Muscle of back (tissue), 11 donors: Measurements from ENCODE around the gene DUSP8. TPM values are rescaled to one million over a fixed set of nuclear protein-coding genes. Genes with fewer than 3 reads are reported as not detected.
A peak's percentile ranks its signal among the peaks of the same experiment; 100 is the strongest.

ENCODE experiments used
- DNase-seq, 3 donors: peaks; one replicate each; pipeline versions ENCODE4 v3.0.0 to v3.0.0-alpha.2; 2013
- polyA plus RNA-seq, 10 donors: library from polyadenylated mRNA; unstranded; fragments of 120-200 nt; gene quantifications; one replicate each; pipeline ENCODE4 v1.2.1, GENCODE V29; 2013; ENCODE audit not compliant: insufficient read length in 10 of 10

The DUSP8 gene
- polyA plus RNA-seq, 10 donors, result 7.9 to 39.8 (median 19.0) TPM

- DNase-seq, result no peak
These were observed 16.9 kb downstream of the DUSP8 start for GRCh38 chr11:1554981-1555712.

GRCh38 chr11:1553808-1554594 lies 18.1 kb downstream of the DUSP8 start:
- no peak for DNase-seq

GRCh38 chr11:1549338-1550330 lies 22.4 kb downstream of the DUSP8 start:
- DNase-seq, result no peak

- DNase-seq, result peak; percentile 59 to 64 (median 60)
These were observed 23.6 kb downstream of the DUSP8 start for GRCh38 chr11:1548221-1549070.

GRCh38 chr11:1547467-1548098 lies 24.5 kb downstream of the DUSP8 start:
- DNase-seq, result peak in 2 of 3 donors; percentile 31 to 32

GRCh38 chr11:1546536-1547466 lies 25.3 kb downstream of the DUSP8 start:
- peak in 2 of 3 donors; percentile 55 to 77 for DNase-seq

GRCh38 chr11:1546077-1546535 lies 26.0 kb downstream of the DUSP8 start:
- DNase-seq, result no peak

GRCh38 chr11:1545432-1545831 lies 26.6 kb downstream of the DUSP8 start:
- DNase-seq, result no peak

- no peak for DNase-seq
These were observed 27.5 kb downstream of the DUSP8 start for GRCh38 chr11:1544536-1544935.

- no peak for DNase-seq
These were observed 28.3 kb downstream of the DUSP8 start for GRCh38 chr11:1543606-1544263.

GRCh38 chr11:1542267-1542666 lies 29.8 kb downstream of the DUSP8 start:
- DNase-seq, result no peak

- DNase-seq, result no peak
These were observed 30.4 kb downstream of the DUSP8 start for GRCh38 chr11:1541474-1542204.

- DNase-seq, result no peak
These were observed 32.0 kb downstream of the DUSP8 start for GRCh38 chr11:1540074-1540473.

GRCh38 chr11:1538153-1538552 lies 33.9 kb downstream of the DUSP8 start:
- no peak for DNase-seq

GRCh38 chr11:1536065-1536843 lies 35.8 kb downstream of the DUSP8 start:
- no peak for DNase-seq

- DNase-seq, result no peak
These were observed 37.4 kb downstream of the DUSP8 start for GRCh38 chr11:1534682-1535081.

GRCh38 chr11:1534171-1534570 lies 37.9 kb downstream of the DUSP8 start:
- no peak for DNase-seq
